GM12878 (cell line): ENCODE measurements around the gene SMIM35. TPM values are rescaled to one million over a fixed set of nuclear protein-coding genes. Genes with fewer than 3 reads are reported as not detected.

Experiments
- BACH1 ChIP-seq: fragments of 450-650 bp; IDR thresholded peaks from 2 replicates; pipeline ENCODE4 v1.6.1; 2017; ENCODE audit warnings: mild to moderate bottlenecking, borderline replicate concordance
- BCL11A ChIP-seq: IDR thresholded peaks from 2 replicates; pipeline ENCODE4 v1.6.1; 2011; ENCODE audit warnings: low read depth, low read length
- CBX3 ChIP-seq: fragments of 200-600 bp; sonication (generic); IDR thresholded peaks from 2 replicates; pipeline ENCODE4 v1.6.1; 2016; ENCODE audit warnings: low read depth, borderline replicate concordance
- CHD4 ChIP-seq: fragments of 200-600 bp; sonication (generic); IDR thresholded peaks from 2 replicates; pipeline ENCODE4 v1.6.1; 2016; ENCODE audit warnings: mild to moderate bottlenecking
- EZH2 ChIP-seq: IDR thresholded peaks from 2 replicates; pipeline ENCODE4 v1.6.1; 2012; ENCODE audit warnings: low read depth, mild to moderate bottlenecking, control low read depth, inconsistent platforms, low read length, borderline replicate concordance; ENCODE audit not compliant: control insufficient read depth
- FOXM1 ChIP-seq: IDR thresholded peaks from 2 replicates; pipeline ENCODE4 v1.6.1; 2012; ENCODE audit warnings: low read depth, mild to moderate bottlenecking, inconsistent platforms, low read length, moderate library complexity
- MTA2 ChIP-seq: fragments of 450-650 bp; IDR thresholded peaks from 2 replicates; pipeline ENCODE4 v1.6.1; 2016; ENCODE audit warnings: low read depth, mild to moderate bottlenecking, moderate library complexity
- NBN ChIP-seq: fragments of 450-650 bp; IDR thresholded peaks from 2 replicates; pipeline ENCODE4 v1.6.1; 2016
- PAX5 ChIP-seq: IDR thresholded peaks from 2 replicates; pipeline ENCODE4 v1.6.1; 2011; ENCODE audit warnings: low read depth, low read length, borderline replicate concordance
- POLR2A ChIP-seq: IDR thresholded peaks from 2 replicates; pipeline ENCODE4 v1.6.1; 2011; ENCODE audit warnings: low read depth, mild to moderate bottlenecking, low read length
- SMAD5 ChIP-seq: IDR thresholded peaks from 2 replicates; pipeline ENCODE4 v1.6.1; 2016; ENCODE audit warnings: antibody characterized with exemption, low read depth
- SUPT20H ChIP-seq: IDR thresholded peaks from 2 replicates; pipeline ENCODE4 v1.6.1; 2011; ENCODE audit warnings: low read depth, mild to moderate bottlenecking, low read length, moderate library complexity, borderline replicate concordance; ENCODE audit not compliant: control insufficient read depth
- TCF12 ChIP-seq: IDR thresholded peaks from 2 replicates; pipeline ENCODE4 v1.6.1; 2011; ENCODE audit warnings: low read depth, mild to moderate bottlenecking, low read length
- ZBED1 ChIP-seq: IDR thresholded peaks from 2 replicates; pipeline ENCODE4 v1.6.1; 2016; ENCODE audit warnings: borderline replicate concordance
- ZNF207 ChIP-seq: fragments of 450-650 bp; IDR thresholded peaks from 2 replicates; pipeline ENCODE4 v1.6.1; 2014; ENCODE audit warnings: antibody characterized with exemption, mild to moderate bottlenecking, borderline replicate concordance
- ZNF274 ChIP-seq: IDR thresholded peaks from one replicate; pipeline ENCODE4 v1.8.0; 2011; ENCODE audit not compliant: insufficient read length, insufficient read depth
- polyA plus RNA-seq, 11 experiments: library from polyadenylated mRNA; depleted of rRNA in 4 of 11; unstranded in 6 of 11; stranded (reverse) in 5 of 11; fragments of >200 nt; fragmentation: Nextera tagmentation in 4 of 11; fragmentation: Illumina TruSeq in 1 of 11; extraction: Ambion mirVana in 4 of 11; extraction: Trizol in 1 of 11; gene quantifications; 1 replicate in 1 of 11; 2 replicates in 10 of 11; pipeline versions ENCODE4 v1.2.1 to v1.2.3, GENCODE V29; 2011 to 2016; ENCODE audit warnings: inconsistent platforms in 2 of 11, missing spikeins in 2 of 11, low read depth in 1 of 11
- total RNA-seq, 4 experiments: library from RNA; depleted of rRNA in 3 of 4; stranded (reverse); fragments of >200 nt in 3 of 4; fragmentation: Illumina TruSeq in 1 of 4; extraction: Trizol in 1 of 4; gene quantifications; 2 replicates each; pipeline versions ENCODE4 v1.2.1 to v1.2.3, GENCODE V29; 2013 to 2021
- TF ChIP-seq, protein P1 (sequence below): IDR thresholded peaks from 2 replicates; pipeline ENCODE4 v1.6.1; 2012; ENCODE audit warnings: low read length, inconsistent platforms
- TF ChIP-seq, protein P2 (sequence below), 3 experiments: IDR thresholded peaks in 2 of 3; conservative IDR thresholded peaks in 1 of 3; 2 replicates each; pipeline ENCODE4 v1.5.1; 2011; ENCODE audit warnings: low read depth in 3 of 3, low read length in 3 of 3, mild to moderate bottlenecking in 3 of 3, control low read depth in 2 of 3, moderate library complexity in 2 of 3, inconsistent platforms in 1 of 3, mixed read lengths in 1 of 3; ENCODE audit not compliant: control insufficient read depth in 2 of 3, insufficient read depth in 1 of 3; ENCODE audit errors: extremely low read depth in 1 of 3
- TF ChIP-seq, protein P3 (sequence below): fragments of 150-350 bp; IDR thresholded peaks from 2 replicates; pipeline ENCODE4 v1.6.1; 2014; ENCODE audit warnings: mild to moderate bottlenecking, low read depth, low read length
- TF ChIP-seq, protein P4 (sequence below): IDR thresholded peaks from 2 replicates; pipeline ENCODE4 v1.6.1; 2012; ENCODE audit warnings: mild to moderate bottlenecking, low read depth, low read length
- TF ChIP-seq, protein P5 (sequence below): fragments of 450-650 bp; IDR thresholded peaks from 2 replicates; pipeline ENCODE4 v1.6.1; 2017; ENCODE audit warnings: borderline replicate concordance

The SMIM35 gene
- total and polyA plus RNA-seq, 10 of the 15 experiments (the other 5 are each of a cell fraction or from before 2014, with no cell fraction given) = 0.02 to 1.1 (median 0.05) TPM; not detected in 5

DNA sequence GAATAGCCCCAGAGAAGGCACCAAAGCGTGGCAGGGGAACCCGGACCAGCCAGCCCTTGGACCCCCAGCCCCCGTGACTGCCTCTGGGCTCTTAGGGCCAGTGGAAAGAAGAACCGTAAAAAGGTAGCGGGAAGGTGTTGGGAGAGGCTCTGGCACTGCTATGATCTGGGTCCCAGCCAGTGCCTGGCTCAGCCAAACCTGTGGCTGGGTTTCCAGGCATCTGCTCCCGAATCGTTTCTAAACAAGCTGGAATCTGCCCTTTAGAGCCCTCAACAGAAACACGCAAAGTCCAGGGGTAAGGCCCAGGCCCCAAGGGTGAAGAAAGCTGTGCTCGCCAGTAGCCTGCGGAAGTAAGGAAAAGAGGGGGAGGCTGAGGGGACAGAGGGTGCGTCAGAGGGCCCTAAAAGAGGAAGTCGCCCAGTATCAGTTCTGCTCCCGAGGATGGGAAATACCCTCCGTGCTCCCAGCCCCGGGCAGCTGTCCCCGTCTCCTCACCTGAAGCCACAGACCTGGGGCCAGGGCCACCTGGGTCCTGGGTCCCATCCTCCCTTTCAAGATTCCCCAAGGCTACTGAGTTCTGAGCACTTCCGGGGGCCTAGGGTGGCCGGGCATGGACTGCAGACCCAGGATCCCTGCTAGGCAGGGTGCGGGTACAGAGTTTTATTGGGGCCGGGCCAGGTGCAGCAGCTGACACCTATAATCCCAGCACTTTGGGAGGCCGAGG lies 75.9 kb downstream of the SMIM35 start (continued):
- peak; percentile 98 for TF ChIP-seq MTA2
- TF ChIP-seq FOXM1 = peak; percentile 90
- peak; percentile 99 for TF ChIP-seq BACH1
- no peak for TF ChIP-seq CBX3
- TF ChIP-seq, protein P1, sequence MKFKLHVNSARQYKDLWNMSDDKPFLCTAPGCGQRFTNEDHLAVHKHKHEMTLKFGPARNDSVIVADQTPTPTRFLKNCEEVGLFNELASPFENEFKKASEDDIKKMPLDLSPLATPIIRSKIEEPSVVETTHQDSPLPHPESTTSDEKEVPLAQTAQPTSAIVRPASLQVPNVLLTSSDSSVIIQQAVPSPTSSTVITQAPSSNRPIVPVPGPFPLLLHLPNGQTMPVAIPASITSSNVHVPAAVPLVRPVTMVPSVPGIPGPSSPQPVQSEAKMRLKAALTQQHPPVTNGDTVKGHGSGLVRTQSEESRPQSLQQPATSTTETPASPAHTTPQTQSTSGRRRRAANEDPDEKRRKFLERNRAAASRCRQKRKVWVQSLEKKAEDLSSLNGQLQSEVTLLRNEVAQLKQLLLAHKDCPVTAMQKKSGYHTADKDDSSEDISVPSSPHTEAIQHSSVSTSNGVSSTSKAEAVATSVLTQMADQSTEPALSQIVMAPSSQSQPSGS = peak; percentile 82; the same call in 1 of the 2 replicates
- 0 out of 2 replicates have a peak, but pooled peaks have one; percentile 85 for TF ChIP-seq ZBED1
- TF ChIP-seq EZH2 = no peak
- TF ChIP-seq CHD4 = peak; percentile 94; the same call in 1 of the 2 replicates
- TF ChIP-seq ZNF207 = peak; percentile 59; the same call in 1 of the 2 replicates
- TF ChIP-seq, protein P2, sequence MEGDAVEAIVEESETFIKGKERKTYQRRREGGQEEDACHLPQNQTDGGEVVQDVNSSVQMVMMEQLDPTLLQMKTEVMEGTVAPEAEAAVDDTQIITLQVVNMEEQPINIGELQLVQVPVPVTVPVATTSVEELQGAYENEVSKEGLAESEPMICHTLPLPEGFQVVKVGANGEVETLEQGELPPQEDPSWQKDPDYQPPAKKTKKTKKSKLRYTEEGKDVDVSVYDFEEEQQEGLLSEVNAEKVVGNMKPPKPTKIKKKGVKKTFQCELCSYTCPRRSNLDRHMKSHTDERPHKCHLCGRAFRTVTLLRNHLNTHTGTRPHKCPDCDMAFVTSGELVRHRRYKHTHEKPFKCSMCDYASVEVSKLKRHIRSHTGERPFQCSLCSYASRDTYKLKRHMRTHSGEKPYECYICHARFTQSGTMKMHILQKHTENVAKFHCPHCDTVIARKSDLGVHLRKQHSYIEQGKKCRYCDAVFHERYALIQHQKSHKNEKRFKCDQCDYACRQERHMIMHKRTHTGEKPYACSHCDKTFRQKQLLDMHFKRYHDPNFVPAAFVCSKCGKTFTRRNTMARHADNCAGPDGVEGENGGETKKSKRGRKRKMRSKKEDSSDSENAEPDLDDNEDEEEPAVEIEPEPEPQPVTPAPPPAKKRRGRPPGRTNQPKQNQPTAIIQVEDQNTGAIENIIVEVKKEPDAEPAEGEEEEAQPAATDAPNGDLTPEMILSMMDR (IDR thresholded peaks at IDR 0.05 in 2 of 3, conservative IDR thresholded peaks at IDR 0.05 in 1 of 3; ENCODE audit: control insufficient read depth in 2 of 3, extremely low read depth in 1 of 3, insufficient read depth in 1 of 3, low read depth in 3 of 3, low read length in 3 of 3) = no peak
- TF ChIP-seq PAX5 = peak; percentile 100
- TF ChIP-seq ZNF274 = no peak
- no peak for TF ChIP-seq SMAD5
- TF ChIP-seq, protein P3, sequence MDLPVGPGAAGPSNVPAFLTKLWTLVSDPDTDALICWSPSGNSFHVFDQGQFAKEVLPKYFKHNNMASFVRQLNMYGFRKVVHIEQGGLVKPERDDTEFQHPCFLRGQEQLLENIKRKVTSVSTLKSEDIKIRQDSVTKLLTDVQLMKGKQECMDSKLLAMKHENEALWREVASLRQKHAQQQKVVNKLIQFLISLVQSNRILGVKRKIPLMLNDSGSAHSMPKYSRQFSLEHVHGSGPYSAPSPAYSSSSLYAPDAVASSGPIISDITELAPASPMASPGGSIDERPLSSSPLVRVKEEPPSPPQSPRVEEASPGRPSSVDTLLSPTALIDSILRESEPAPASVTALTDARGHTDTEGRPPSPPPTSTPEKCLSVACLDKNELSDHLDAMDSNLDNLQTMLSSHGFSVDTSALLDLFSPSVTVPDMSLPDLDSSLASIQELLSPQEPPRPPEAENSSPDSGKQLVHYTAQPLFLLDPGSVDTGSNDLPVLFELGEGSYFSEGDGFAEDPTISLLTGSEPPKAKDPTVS = no peak
- TF ChIP-seq BCL11A = peak; percentile 100
- TF ChIP-seq NBN = peak; percentile 99
- TF ChIP-seq SUPT20H = no peak
- TF ChIP-seq TCF12 = peak; percentile 100
- TF ChIP-seq, protein P4, sequence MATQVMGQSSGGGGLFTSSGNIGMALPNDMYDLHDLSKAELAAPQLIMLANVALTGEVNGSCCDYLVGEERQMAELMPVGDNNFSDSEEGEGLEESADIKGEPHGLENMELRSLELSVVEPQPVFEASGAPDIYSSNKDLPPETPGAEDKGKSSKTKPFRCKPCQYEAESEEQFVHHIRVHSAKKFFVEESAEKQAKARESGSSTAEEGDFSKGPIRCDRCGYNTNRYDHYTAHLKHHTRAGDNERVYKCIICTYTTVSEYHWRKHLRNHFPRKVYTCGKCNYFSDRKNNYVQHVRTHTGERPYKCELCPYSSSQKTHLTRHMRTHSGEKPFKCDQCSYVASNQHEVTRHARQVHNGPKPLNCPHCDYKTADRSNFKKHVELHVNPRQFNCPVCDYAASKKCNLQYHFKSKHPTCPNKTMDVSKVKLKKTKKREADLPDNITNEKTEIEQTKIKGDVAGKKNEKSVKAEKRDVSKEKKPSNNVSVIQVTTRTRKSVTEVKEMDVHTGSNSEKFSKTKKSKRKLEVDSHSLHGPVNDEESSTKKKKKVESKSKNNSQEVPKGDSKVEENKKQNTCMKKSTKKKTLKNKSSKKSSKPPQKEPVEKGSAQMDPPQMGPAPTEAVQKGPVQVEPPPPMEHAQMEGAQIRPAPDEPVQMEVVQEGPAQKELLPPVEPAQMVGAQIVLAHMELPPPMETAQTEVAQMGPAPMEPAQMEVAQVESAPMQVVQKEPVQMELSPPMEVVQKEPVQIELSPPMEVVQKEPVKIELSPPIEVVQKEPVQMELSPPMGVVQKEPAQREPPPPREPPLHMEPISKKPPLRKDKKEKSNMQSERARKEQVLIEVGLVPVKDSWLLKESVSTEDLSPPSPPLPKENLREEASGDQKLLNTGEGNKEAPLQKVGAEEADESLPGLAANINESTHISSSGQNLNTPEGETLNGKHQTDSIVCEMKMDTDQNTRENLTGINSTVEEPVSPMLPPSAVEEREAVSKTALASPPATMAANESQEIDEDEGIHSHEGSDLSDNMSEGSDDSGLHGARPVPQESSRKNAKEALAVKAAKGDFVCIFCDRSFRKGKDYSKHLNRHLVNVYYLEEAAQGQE = peak; percentile 39; the same call in 1 of the 2 replicates
- TF ChIP-seq, protein P5, sequence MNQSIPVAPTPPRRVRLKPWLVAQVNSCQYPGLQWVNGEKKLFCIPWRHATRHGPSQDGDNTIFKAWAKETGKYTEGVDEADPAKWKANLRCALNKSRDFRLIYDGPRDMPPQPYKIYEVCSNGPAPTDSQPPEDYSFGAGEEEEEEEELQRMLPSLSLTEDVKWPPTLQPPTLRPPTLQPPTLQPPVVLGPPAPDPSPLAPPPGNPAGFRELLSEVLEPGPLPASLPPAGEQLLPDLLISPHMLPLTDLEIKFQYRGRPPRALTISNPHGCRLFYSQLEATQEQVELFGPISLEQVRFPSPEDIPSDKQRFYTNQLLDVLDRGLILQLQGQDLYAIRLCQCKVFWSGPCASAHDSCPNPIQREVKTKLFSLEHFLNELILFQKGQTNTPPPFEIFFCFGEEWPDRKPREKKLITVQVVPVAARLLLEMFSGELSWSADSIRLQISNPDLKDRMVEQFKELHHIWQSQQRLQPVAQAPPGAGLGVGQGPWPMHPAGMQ = no peak
- no peak for TF ChIP-seq POLR2A
